GM21381 (cell line): Measurements from ENCODE around the gene PAIP2B.
"Not testable (repeated sequence)": the region's sequence is repeated elsewhere in the genome, so short reads cannot be mapped to it uniquely, and the experiment has no call there.

Experiments used
- ATAC-seq: cut with Tn5 transposase; IDR thresholded peaks from one replicate; pipeline ENCODE4 v1.9.1; 2021; ENCODE audit warnings: mild to moderate bottlenecking, moderate library complexity; ENCODE audit not compliant: unreplicated experiment

Gene PAIP2B

DNA sequence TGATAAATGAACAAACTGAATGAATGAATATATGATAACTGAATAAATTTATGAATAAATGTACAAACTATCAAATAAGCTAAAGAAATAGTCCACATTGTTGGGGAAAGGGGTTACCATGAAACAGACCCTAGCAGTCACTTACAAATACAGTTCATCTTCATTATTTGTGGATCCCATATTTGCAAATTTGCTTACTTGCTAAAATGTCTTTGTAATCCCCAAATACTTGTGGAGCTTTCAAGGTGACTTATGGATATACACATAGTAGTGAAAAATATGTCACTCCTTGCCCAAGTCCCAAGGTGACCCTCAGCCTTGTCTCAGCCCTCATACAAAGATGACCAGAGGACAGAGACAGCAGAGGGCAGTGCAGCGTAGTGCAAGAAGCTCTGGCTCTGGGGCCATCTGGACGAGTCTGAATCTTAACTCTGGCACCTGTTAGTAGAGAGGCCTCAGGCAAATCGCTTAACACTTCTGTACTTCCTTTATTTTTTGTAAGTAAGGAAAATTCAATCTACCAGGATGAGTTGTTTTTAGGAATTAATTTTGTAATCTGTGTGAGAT, 3.1 kb downstream of the PAIP2B start:
- ATAC-seq = no peak

DNA sequence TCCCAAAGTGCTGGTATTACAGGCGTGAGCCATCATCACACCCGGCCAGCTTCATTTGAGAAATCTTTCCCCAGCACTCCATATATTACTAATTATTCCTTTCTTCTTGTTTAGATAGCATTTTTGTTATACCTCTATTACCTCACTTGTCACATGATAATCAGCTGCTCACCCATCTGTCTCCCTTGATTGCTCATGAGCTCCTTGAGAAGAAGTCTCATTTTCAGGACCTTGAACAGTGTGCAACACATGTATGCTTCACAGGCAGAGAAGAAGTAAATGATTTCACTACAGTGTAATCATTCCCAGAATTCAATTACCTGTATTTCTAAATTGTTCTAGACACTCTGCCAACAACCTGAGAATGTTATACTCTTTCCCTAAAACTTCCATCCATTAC, 6.2 kb downstream of the PAIP2B start:
- no peak for ATAC-seq

DNA sequence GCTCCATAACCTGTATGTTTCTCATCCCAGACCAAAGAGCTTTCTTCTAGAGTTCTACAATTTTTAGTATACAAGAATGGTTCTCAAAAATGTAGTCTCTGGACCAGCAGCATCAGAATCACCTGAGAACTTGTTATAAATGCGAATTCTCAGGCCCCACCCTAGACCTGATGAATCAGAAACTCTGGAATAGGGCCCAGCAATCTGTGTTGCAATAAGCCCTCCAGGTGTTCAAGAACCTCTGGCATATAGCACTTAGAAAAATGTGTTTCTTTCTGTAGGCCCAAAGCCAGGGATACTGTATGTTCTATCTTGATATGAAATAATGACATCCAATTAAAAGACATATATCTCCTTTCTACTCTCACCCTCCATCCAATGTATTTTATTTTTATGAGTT, 10.4 kb downstream of the PAIP2B start:
- no peak for ATAC-seq

DNA sequence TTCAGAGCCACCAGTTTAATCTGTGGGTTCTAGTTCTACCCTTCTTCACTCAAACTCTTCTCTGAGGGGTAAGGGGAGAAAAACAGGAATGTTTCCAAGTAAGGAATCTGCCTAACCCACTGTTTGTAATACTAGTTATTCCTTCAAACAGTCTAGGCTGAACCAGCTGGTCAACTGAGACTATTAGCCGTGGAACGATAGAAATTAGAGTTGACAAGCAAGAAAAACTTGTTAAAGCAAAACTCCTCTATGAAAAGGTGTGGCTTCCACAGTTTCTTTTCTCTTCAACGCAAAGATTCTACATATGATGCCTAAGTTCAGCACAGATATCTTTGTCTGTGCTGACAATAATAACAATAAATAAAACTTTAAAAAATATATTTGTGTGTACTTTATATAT, 11.5 kb downstream of the PAIP2B start:
- no peak for ATAC-seq

DNA sequence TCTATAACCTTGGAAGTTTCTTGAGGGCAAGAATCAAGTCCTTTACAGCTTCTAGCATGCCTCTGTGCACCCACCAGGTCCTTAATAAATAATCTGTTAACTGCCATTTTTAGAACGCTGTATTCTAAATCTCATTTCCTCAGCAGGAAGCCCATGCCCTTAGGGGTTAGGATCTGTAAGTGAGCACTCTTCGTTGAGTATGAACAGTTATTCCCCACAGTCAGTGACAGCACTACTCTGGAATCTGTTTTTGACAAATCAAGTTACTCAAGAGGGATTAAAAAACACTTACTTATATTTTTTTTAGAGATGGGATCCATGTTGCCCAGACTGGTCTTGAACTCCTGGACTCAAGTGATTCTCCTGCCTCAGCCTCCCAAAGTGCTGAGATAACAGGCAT, 14.6 kb downstream of the PAIP2B start:
- ATAC-seq = no peak

DNA sequence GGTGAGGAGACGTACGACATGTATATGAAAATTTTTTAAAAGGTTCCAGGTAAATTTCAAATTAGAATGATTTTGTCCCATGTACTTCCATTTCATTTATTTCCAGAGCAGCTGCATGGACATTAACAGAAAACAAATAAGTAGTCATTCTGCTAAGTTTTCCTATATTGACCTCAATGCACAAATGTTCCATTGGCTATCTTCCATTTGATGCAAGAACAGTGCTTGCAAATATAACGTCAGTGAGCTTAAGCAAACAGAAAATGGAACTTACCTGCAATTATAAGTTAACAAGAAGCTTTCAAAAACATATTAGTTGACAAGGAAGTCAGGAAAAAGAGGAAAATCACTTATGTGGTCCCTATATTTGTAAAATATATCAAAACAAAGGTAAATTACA, 16.6 kb downstream of the PAIP2B start:
- no peak for ATAC-seq

DNA sequence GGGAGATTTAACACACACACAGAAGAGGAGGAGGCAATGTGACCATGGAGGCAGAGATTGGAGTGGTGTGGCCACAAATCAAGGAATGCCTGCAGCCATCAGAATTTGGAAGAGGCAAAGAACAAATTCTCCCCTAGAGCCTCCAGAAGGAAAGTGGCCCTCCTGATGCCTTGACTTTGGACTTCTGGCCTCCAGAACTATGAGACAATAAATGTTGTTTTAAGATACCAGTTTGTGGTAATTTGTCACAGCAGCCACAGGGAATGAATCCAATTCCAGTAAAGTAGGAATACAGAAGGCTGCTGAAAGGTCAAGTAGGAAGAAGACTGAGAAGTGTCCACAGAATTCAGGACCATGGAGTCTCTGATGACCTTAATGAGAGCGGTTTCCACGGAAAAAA, 18.1 kb downstream of the PAIP2B start:
- ATAC-seq = no peak

DNA sequence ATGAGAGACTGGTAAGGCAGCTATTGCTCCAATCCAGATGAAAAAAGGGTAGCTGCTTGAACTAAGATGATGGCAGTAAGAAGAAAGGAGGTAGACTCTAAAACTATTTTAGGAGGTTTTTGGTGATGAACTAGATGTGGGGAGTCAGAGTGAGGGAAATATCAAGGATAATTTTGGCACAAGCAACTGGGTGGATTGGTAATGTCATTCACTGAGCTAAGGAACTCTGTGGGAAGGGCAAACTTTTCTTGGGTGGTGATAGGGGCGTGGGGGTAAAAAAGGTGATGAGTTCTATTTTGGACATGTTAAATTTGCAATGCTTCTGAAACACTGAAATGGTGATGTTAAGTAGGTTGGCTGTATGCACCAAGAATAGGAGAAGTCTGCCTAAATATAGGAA, 19.3 kb downstream of the PAIP2B start:
- ATAC-seq = no peak

DNA sequence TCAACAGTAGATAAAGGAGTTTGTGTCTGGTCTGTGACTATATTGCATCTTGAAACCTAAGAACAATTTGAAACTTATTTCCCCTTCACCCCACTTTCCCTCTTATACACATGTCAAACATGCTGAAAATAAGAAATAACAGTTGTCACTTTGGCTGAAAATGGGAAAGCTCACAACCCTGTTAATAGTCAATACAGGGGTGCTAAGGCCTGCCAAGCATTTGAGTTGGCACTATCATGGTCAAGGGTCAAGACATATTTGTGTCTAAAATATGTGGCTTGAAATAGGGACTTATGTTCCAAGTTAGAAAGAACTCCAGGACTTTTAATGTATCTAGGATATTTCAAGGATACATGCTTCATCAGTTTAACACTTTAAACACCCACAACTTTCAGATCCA, 20.6 kb downstream of the PAIP2B start:
- ATAC-seq = no peak

DNA sequence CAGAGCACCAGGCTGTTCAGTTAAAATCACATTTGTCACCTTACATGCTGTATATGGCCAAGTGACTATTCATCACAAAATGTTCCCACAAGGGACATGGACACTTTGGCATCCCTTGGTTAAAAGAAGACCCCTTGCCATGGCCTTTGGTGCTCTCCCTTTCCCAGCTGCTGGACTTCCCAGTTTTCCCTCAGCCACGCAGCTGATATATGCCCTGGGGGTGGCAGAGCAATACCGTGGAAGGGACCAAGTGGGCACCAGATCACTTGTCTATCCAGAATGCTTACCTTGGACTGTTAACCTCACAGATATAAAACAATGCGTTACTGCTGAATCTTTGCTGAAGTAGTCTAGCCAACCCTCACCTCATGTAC, 35.3 kb downstream of the PAIP2B start:
- no peak for ATAC-seq

DNA sequence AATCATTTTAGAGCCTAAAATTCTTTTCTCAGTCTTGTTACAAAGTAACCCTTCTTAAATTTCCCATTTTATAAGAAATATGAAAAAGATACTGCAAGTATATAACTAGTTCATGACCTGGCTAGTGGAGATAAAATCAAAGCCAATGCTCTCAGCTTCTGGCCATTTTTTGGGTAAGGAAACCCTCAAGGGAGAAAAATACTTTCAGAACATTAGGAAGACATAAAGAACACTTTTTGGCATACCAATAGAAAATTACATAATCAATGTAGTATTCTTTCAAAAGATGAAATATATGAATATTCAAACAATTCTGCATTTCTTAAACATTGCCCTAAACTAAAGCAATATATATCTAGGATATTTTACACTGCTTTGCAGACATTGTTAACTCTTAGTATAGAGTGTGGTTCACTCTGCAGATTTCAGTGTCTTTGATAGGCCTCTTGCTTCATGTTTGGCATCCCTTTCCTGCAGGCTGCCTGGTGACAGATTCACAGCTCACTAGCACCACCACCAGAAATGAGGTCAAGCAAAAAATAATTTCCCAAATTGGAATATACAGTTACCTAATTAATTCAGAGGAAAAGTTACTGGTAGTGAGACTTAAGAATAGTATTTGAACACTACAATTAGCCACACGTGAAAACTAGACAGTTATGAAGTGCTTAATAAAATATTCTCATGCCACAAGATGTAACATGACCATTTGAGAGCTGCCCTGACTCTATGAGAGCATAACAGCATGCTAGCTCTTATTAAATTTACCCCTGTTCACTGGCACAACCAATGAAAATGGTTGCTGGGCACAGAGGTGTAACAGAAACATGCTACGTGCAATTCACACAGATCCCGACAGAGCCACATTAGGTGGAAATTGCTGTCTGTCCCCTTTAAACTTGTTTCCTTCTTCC, 36.0 kb downstream of the PAIP2B start:
- ATAC-seq = no peak

DNA sequence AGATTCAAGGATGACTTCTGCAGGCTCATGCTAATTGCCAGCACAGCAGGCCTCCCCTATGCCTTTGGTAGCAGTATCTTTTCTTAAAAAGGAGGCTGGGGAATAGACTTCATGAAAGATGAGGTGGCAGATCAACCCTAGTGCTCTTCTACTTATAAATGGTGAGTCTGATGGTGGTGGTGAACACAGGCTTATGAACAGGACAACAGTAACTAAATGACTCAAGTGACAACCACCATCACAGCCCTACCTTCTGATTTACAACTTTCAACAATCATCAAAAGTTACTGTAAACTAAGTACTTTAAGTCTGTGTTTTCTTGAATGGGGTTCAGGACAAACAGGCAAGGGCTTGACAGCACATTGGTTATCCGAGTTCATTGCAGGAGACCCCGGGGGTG, 39.3 kb downstream of the PAIP2B start:
- ATAC-seq = no peak

DNA sequence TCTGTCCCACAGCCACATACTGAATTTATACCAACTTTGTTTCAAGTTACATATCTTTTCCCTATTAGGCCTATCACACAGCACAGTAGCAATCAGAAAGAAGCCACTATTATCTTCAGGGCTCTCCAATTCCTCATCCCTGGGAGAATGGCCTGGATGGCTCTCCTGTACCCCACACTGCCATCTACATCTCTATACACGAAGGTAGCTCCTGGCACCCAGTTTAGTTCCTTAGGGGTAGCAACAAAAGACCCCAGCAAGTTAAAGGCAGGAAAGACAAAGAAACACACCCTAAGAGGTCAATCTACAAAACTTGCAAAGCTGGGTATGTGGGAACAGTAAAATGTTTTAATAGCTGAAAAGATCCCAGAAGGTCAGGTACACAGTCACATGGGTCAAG, 39.9 kb downstream of the PAIP2B start:
- ATAC-seq = no peak

DNA sequence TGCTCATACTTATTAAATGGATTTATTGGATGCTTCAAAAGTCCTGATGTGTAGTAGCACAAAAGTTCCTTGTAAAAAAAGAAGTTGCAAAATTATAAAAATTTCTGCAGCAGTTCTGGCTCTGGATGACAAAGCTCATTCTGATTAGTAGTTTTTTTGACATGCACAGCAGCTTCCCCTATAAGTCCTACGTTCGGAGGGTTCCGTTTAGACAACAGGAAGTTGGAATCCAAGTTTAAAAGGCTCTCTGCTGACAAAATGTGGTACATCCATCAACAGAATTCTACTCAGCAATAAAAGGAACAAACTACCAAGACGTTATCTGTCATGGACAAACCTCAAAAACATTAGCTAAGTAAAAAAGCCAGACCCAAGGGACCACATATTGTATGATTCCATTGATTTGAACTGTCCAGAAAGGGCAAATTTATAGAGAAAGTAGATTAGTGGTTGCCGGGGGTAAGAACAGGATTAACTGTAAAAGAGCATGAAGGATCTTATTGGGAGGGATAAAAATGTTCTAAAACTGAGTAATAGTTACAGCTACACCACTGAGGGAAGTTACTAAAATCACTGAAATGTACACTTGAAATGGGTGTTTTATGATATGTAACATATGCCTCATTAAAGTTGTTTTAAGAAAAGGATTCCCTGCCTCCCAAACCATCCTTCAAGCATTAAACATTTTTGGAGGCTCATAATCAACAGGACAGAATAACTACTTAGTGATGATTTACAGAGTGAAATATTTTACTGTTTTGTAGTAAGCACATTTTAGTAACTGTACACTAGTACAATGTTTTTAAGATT, 43.4 kb downstream of the PAIP2B start:
- ATAC-seq = not testable (repeated sequence)

DNA sequence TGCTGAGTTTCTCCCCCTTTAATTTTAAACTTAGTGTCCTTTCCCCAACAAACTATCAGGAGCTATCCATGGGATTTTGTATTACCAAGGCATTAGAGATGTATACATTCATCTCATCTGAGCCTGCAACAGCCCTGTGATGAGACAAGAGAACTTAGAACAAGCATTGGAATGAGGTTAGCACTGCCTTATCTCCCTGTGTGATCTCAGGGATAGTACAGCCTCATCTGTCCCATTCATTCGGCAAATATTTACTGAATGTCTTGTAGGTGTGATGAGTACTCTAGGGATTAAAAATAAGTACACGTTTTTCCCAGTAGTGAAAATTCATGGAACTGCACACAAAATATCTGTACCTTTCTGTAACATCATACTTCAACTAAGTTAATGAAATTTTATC, 45.6 kb downstream of the PAIP2B start:
- no peak for ATAC-seq

DNA sequence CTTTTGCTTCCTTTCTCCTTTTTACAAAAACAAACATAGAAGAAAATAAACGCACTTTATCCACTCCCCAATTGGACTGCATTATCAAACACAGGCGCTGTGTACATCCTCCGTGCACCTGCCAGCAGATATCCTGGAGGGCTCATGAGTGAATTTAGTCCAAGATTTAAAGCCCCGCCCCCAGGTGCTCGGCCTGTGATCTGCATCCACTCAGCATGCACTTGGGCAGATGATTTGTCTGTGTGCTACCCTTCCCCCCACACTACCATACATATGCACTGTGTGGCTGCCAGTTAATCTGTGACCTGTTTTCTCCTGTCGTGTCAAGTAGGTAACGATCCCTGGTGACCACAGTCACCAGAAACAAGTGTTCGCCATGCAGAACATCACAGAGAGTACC, 48.1 kb downstream of the PAIP2B start:
- ATAC-seq = not testable (repeated sequence)

DNA sequence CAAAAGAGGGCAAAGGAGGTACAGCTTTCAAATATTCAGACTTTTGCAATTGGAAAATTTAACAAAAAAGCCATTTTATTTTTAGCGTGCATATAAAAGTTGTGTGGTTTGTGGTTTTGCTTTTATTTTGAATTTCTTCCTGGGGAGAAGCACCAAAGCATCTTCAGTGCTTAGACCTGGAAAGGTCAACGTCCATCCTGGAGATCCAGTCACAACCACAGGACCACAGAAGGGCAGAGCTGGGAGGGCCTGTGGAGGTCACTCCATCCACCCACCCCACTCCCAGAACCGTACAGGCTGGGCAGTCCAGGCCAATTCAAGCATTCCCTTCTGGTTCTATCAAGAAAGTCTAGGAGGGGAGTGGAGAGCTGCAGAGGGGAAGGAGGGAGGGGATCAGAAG, 52.7 kb downstream of the PAIP2B start:
- ATAC-seq = no peak

DNA sequence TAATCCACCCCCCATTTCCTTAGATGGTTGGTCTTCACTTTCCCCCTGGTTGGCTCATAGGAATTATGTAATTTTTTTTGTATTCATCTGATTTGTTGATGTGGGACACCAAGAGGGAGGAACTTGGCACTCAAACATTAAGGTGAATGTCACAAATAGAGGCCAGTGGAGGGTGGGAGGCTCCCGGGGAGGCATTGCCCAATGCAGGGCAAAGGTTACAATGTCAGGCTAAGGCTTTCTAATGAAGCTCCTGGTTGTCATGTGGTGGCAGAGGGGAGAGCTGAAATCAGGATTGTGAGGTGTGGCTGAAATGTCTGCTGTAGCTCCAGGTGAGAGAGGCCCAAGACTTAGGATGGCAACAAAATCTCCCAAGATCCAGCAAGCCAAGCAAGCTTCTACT, 53.8 kb downstream of the PAIP2B start:
- ATAC-seq = no peak

DNA sequence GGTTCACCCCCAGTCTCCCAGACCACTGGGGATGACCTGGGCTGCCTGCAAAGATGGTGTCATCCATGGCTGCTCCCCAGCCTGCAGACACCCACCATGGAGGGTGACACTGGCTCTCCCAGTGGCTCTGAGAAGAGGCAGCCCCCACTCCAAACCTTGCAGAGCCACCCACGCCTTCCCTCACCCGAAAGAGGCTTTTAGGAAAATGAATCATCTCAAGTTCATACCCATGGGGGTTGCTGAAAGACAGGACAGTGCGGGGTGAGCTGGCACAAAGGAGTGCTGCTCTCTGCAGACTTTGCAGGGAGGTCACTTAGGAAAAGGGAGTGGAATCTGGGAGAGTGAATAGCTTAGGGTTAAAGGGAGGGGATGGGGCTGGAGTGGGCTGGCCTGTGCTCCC, 60.1 kb downstream of the PAIP2B start:
- no peak for ATAC-seq

DNA sequence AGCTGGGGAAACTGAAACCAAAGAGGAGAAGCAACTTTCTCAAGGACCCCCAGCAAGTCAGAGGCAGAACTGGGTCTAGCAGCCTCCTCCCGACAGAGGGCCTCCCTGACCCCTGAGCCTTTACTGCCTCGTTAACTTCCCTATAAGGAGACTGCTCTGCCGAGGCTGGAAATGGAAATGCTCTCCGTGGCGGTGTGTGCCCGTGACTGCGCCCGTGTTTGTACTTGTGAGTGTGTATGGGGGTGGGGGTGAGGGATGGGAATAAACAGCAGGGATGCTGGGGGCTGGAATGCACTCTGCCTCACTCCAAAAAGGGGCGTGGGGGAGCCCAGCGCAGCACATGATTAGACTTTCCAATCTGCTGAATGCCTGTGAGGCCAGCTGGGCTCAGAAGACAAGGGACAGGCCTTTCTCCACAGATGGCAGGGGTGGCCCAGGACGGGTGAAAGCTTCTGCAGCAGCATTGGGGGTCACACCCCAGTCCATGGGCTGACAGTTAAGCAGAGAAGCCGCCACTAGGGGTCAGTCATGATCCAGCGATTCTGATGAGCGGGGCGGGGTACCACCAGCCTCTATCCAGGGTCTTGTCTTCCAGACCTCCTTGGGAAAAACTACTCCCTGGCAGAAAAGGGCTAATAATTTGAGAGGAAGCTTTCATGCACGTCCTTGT, 69.6 kb downstream of the PAIP2B start:
- ATAC-seq = no peak

DNA sequence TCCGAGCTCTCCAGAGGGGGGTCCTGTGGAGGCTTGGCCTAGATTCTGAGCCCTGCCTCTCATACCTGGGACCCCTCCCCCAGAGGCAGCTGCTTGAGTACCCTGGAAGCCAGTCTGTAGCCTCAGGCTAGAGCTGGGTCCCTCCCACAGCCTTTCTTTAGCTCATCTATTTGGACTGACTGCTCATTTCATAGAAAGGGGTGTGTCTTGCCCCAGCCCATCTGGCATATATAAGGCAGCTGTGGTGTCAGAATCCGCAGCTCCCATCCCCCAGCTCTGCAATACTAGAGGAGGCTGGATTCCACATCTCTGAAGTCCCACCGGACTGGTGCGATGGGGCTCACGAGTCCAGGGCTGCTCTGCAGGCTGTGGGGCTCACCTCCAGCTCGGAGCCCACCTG, 70.3 kb downstream of the PAIP2B start:
- no peak for ATAC-seq
